ENCODE measurements around the gene PGAP2. TPM values are rescaled to one million over a fixed set of nuclear protein-coding genes. Genes with fewer than 3 reads are reported as not detected.
A peak's percentile ranks its signal among the peaks of the same experiment; 100 is the strongest.

PGAP2 gene
- total RNA-seq, 1 experiment from 2014 or later, result 15.4 TPM

- no peak for DNase-seq (ENCODE audit: low spot score)
These were observed 23.2 kb downstream of the PGAP2 start for GRCh38 chr11:3831378-3832239.

- no peak for DNase-seq (ENCODE audit: low spot score)
These were observed 24.5 kb downstream of the PGAP2 start for GRCh38 chr11:3832816-3833215.

- no peak for DNase-seq (ENCODE audit: low spot score)
These were observed 25.1 kb downstream of the PGAP2 start for GRCh38 chr11:3833449-3833848.

- no peak for DNase-seq (ENCODE audit: low spot score)
These were observed 25.9 kb downstream of the PGAP2 start for GRCh38 chr11:3834349-3834663.

- DNase-seq (ENCODE audit: low spot score), result no peak
These were observed 26.5 kb downstream of the PGAP2 start for GRCh38 chr11:3834664-3835461.

GRCh38 chr11:3835751-3836150 lies 27.4 kb downstream of the PGAP2 start:
- DNase-seq (ENCODE audit: low spot score), result no peak

GRCh38 chr11:3836903-3837302 lies 28.5 kb downstream of the PGAP2 start:
- DNase-seq (ENCODE audit: low spot score), result no peak

- no peak for DNase-seq (ENCODE audit: low spot score)
These were observed 29.4 kb downstream of the PGAP2 start for GRCh38 chr11:3837793-3838192.

- DNase-seq (ENCODE audit: low spot score), result no peak
These were observed 30.1 kb downstream of the PGAP2 start for GRCh38 chr11:3838504-3838903.

- no peak for DNase-seq (ENCODE audit: low spot score)
These were observed 31.9 kb downstream of the PGAP2 start for GRCh38 chr11:3840004-3840869.

- peak; percentile 82 for DNase-seq (ENCODE audit: low spot score)
These were observed 32.6 kb downstream of the PGAP2 start, which contains the start of gene RHOG for GRCh38 chr11:3840870-3841425. Gene RHOG (minus strand): TSS chr11:3840959. CDS start chr11:3828138, 12,821 bp downstream.

- peak; percentile 80 for DNase-seq (ENCODE audit: low spot score)
These were observed 33.3 kb downstream of the PGAP2 start for GRCh38 chr11:3841426-3842350.

- DNase-seq (ENCODE audit: low spot score), result no peak
These were observed 35.0 kb downstream of the PGAP2 start for GRCh38 chr11:3843326-3843725.

- no peak for DNase-seq (ENCODE audit: low spot score)
These were observed 36.9 kb downstream of the PGAP2 start for GRCh38 chr11:3845246-3845645.

- no peak for DNase-seq (ENCODE audit: low spot score)
These were observed 37.3 kb downstream of the PGAP2 start for GRCh38 chr11:3845670-3846069.

GRCh38 chr11:3849297-3849874 lies 41.0 kb downstream of the PGAP2 start:
- peak; percentile 41 for DNase-seq (ENCODE audit: low spot score)

GRCh38 chr11:3853545-3853842 lies 45.1 kb downstream of the PGAP2 start:
- DNase-seq (ENCODE audit: low spot score), result no peak

GRCh38 chr11:3853899-3854659 lies 45.7 kb downstream of the PGAP2 start:
- no peak for DNase-seq (ENCODE audit: low spot score)

- no peak for DNase-seq (ENCODE audit: low spot score)
These were observed 46.3 kb downstream of the PGAP2 start for GRCh38 chr11:3854660-3854976.

All from A172 (cell line).